Esophagus muscularis mucosa (tissue), 4 donors: ENCODE results near the gene HEATR3. TPM values are rescaled to one million over a fixed set of nuclear protein-coding genes. Genes with fewer than 3 reads are reported as not detected.

Source experiments
- DNase-seq: peaks from one replicate; pipeline ENCODE4 v3.0.0-alpha.2; 2017; ENCODE audit errors: extremely low spot score
- H3K27ac ChIP-seq, 4 donors: fragments of 200-600 bp; sonication (generic); replicated peaks in 1 of 4; 1 replicate in 3 of 4; 2 replicates in 1 of 4; pipeline ENCODE4 v1.5.1; 2016 to 2019; ENCODE audit warnings: mild to moderate bottlenecking in 1 of 4
- H3K27me3 ChIP-seq, 4 donors: fragments of 200-600 bp; sonication (generic); one replicate each; pipeline versions ENCODE4 v1.5.1 to v1.6.0; 2016 to 2019
- H3K36me3 ChIP-seq, 4 donors: fragments of 200-600 bp; sonication (generic); one replicate each; pipeline ENCODE4 v1.5.1; 2016 to 2019
- H3K4me1 ChIP-seq, 4 donors: fragments of 200-600 bp; sonication (generic); one replicate each; pipeline ENCODE4 v1.5.1; 2016 to 2019
- H3K4me3 ChIP-seq, 4 donors: fragments of 200-600 bp; sonication (generic); 1 replicate in 2 of 4; 2 replicates in 2 of 4; pipeline ENCODE4 v1.5.1; 2016 to 2019; ENCODE audit warnings: mild to moderate bottlenecking in 4 of 4, moderate library complexity in 1 of 4
- H3K9me3 ChIP-seq, 4 donors: fragments of 200-600 bp; sonication (generic); 1 replicate in 3 of 4; 2 replicates in 1 of 4; pipeline ENCODE4 v1.5.1; 2016 to 2019
- EP300 ChIP-seq: sonication (generic); formaldehyde crosslinking; IDR thresholded peaks from one replicate; pipeline ENCODE4 v1.6.1; 2017; ENCODE audit warnings: antibody characterized with exemption
- POLR2A ChIP-seq: fragments of 450-650 bp; IDR thresholded peaks from one replicate; pipeline ENCODE4 v1.6.1; 2017; ENCODE audit warnings: antibody characterized with exemption, moderate library complexity, mild to moderate bottlenecking, low read depth
- POLR2AphosphoS5 ChIP-seq, 2 donors: sonication (generic); formaldehyde crosslinking; IDR thresholded peaks; one replicate each; pipeline ENCODE4 v1.6.1; 2017; ENCODE audit warnings: antibody characterized with exemption in 2 of 2
- WGBS: methylation state at CpG from one replicate; pipeline ENCODE4 v1.1.5; 2018; 5-methylcytosine and 5-hydroxymethylcytosine counted together
- intact Hi-C: fragments of 100-400 bp; cut with DNase I; formaldehyde crosslinking; loops from one replicate; pipeline ENCODE4 v1.15.1; 2023
- total RNA-seq, 4 donors: library from RNA; depleted of rRNA; stranded (reverse); fragments of >200 nt; gene quantifications; one replicate each; pipeline versions ENCODE4 v1.1.0 to v1.2.1, GENCODE V29; 2016
- TF ChIP-seq, protein P1 (sequence below), 3 experiments: fragments of 200-600 bp in 2 of 3; fragments of 450-650 bp in 1 of 3; sonication (generic) in 2 of 3; IDR thresholded peaks; one replicate each; pipeline ENCODE4 v1.5.1; 2017 to 2019; ENCODE audit warnings: antibody characterized with exemption in 3 of 3, mild to moderate bottlenecking in 2 of 3, moderate library complexity in 1 of 3

Gene HEATR3
- total RNA-seq, 4 donors from 2014 or later, result 10.0 to 25.7 (median 12.4) TPM

DNA sequence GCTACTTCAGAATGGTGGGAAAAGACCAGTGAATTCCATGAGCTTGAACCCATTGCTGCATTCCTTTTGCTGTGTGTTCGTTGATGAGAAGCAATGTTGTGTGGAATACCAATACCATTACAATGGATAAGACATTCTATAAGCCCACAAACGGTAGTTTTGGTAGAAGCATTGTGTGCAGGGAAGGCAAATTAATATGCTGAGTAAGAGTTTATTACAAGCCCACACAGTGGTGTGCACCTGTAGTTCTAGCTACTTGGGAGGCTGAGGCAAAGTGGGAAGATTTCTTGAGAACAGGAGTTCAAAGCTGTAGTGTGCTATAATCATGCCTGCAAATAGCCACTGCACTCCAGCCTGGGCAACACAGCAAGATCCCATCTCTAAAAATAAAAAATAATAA lies 67.4 kb downstream of the HEATR3 start:
- Histone ChIP-seq H3K4me3 (no peak overlapping the region), H3K27me3 (no peaks in the 10 kb centered on the region), H3K4me1 (no peaks in the 10 kb centered on the region), H3K9me3 (no peaks in the 10 kb centered on the region), H3K36me3 (no peaks in the 10 kb centered on the region), H3K27ac (no peak overlapping the region)
- 85% methylated on average over 2 of the region's 2 CpGs for WGBS
- TF ChIP-seq, protein P1, sequence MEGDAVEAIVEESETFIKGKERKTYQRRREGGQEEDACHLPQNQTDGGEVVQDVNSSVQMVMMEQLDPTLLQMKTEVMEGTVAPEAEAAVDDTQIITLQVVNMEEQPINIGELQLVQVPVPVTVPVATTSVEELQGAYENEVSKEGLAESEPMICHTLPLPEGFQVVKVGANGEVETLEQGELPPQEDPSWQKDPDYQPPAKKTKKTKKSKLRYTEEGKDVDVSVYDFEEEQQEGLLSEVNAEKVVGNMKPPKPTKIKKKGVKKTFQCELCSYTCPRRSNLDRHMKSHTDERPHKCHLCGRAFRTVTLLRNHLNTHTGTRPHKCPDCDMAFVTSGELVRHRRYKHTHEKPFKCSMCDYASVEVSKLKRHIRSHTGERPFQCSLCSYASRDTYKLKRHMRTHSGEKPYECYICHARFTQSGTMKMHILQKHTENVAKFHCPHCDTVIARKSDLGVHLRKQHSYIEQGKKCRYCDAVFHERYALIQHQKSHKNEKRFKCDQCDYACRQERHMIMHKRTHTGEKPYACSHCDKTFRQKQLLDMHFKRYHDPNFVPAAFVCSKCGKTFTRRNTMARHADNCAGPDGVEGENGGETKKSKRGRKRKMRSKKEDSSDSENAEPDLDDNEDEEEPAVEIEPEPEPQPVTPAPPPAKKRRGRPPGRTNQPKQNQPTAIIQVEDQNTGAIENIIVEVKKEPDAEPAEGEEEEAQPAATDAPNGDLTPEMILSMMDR (IDR thresholded peaks at IDR 0.05), result no peak
- TF ChIP-seq EP300, result no peak
- no peak for TF ChIP-seq POLR2AphosphoS5 (IDR thresholded peaks at IDR 0.05)
- no peak for TF ChIP-seq POLR2A
- DNase-seq, result no peak
- intact Hi-C loops, result no loop called here

DNA sequence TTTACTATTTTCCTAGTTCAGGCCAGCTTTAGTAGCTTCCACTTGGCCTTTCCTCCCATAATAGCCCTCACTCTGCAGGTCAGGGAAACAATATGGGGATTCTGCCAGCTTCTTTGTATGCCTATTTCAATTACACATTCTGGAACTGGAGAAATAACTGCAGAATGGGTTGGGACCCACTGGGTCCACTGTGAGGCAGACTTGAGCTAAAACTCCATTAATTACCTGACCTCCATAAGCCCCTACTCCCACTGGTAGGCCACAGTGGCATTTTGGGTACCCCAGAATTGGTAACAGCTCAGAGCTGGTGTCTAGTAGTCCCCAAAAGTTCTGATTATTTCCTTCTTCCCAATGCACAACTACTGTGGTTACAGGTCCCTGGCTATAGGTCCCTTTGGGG lies 70.6 kb downstream of the HEATR3 start:
- Histone ChIP-seq H3K4me3 (no peak overlapping the region), H3K27me3 (no peaks in the 10 kb centered on the region), H3K9me3 (no peaks in the 10 kb centered on the region), H3K4me1 (no peaks in the 10 kb centered on the region), H3K27ac (no peak overlapping the region), H3K36me3 (no peaks in the 10 kb centered on the region)
- intact Hi-C loops, result no loop called here
- no peak for DNase-seq
- TF ChIP-seq, protein P1 (IDR thresholded peaks at IDR 0.05), result no peak
- TF ChIP-seq POLR2A, result no peak
- TF ChIP-seq EP300, result no peak
- TF ChIP-seq POLR2AphosphoS5 (IDR thresholded peaks at IDR 0.05), result no peak

DNA sequence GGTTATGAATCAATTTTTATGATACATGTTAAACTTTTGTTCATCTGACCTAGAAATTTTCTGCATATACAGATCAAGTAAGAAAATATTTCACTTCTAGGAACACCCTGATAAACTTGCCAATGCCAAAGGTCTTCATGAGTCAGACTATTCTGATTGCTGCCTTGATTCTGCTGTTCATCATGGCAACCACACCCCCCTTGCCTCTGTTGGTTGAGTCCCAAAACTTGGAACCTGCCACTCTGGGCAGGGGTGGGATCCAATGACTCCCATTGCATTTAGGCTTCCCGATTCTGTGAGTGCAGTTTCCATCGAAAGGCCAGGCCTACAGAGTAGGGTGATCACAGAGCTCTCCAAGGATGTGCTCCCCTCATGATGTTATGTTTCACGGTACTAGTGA lies 71.5 kb downstream of the HEATR3 start:
- TF ChIP-seq, protein P1 (IDR thresholded peaks at IDR 0.05), result no peak
- TF ChIP-seq POLR2A, result no peak
- Histone ChIP-seq H3K9me3 (no peaks in the 10 kb centered on the region), H3K4me1 (no peaks in the 10 kb centered on the region), H3K4me3 (no peak overlapping the region), H3K27me3 (no peaks in the 10 kb centered on the region), H3K27ac (no peak overlapping the region), H3K36me3 (no peaks in the 10 kb centered on the region)
- no peak for DNase-seq
- intact Hi-C loops, result no loop called here
- whole genome bisulfite sequencing, result 98% methylated on average over 3 of the region's 3 CpGs

DNA sequence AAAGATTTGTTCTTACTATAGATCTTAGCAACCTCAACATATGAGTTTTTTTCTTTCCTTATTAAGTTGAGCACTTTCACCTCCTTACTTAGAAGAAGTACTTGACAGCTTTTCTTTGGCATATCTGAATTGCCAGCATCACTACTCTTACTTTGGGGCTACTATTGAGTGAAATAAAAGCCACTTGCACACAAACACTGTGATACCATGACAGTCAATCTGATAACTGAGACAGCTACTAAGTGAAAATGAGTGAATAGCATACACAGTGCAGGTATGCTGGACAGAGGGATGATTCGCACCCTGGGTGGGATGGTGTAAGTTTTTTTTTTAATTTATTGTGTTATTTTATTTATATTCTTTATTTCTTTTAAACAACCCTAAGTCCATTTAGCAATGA lies 73.8 kb downstream of the HEATR3 start:
- Histone ChIP-seq H3K36me3 (no peaks in the 10 kb centered on the region), H3K4me1 (no peaks in the 10 kb centered on the region), H3K27me3 (no peaks in the 10 kb centered on the region), H3K27ac (no peak overlapping the region), H3K4me3 (no peak overlapping the region), H3K9me3 (no peaks in the 10 kb centered on the region)
- DNase-seq, result no peak
- WGBS, result 92% methylated on average over 1 of the region's 1 CpG
- no peak for TF ChIP-seq EP300
- TF ChIP-seq, protein P1 (IDR thresholded peaks at IDR 0.05), result no peak
- TF ChIP-seq POLR2A, result no peak
- no peak for TF ChIP-seq POLR2AphosphoS5 (IDR thresholded peaks at IDR 0.05)
- intact Hi-C loops, result no loop called here

DNA sequence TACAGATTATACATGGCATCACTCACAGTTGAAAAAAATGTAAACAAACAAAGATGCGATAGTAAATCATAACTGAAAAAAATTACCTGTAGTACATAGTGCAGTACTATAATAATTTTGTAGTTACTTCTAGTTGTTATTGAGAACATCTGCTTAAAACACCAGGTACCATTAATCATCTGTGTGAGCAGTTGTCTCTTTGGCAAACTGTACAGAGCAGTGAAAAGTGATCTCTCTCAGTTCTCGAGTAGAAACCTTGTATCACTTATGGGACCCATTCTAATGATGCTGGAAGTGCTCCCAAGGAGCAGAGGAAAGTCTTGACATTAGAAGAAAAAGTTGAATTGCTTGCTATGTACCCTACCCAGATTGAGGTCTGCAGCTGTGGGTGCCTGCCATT lies 78.4 kb downstream of the HEATR3 start:
- 64% methylated on average over 2 of the region's 2 CpGs for WGBS
- no peak for DNase-seq
- Histone ChIP-seq H3K4me3 (no peak overlapping the region), H3K4me1 (peaks cover 0 to 6% (median 6%) of the 10 kb centered on the region in 4 donors), H3K36me3 (no peaks in the 10 kb centered on the region), H3K27ac (no peak overlapping the region), H3K9me3 (no peaks in the 10 kb centered on the region), H3K27me3 (no peaks in the 10 kb centered on the region)
- intact Hi-C loops, result no loop called here
- no peak for TF ChIP-seq POLR2A
- TF ChIP-seq EP300, result no peak
- TF ChIP-seq, protein P1 (IDR thresholded peaks at IDR 0.05), result no peak
- TF ChIP-seq POLR2AphosphoS5 (IDR thresholded peaks at IDR 0.05), result no peak
